GM18508 (cell line): Measurements from ENCODE around the gene TTC19.
A peak's percentile ranks its signal among the peaks of the same experiment; 100 is the strongest.

Experiments used
- ATAC-seq: cut with Tn5 transposase; IDR thresholded peaks from one replicate; pipeline ENCODE4 v1.9.1; 2021; ENCODE audit warnings: moderate number of reproducible peaks; ENCODE audit not compliant: insufficient read depth, unreplicated experiment

Gene TTC19, protein sequence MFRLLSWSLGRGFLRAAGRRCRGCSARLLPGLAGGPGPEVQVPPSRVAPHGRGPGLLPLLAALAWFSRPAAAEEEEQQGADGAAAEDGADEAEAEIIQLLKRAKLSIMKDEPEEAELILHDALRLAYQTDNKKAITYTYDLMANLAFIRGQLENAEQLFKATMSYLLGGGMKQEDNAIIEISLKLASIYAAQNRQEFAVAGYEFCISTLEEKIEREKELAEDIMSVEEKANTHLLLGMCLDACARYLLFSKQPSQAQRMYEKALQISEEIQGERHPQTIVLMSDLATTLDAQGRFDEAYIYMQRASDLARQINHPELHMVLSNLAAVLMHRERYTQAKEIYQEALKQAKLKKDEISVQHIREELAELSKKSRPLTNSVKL

DNA sequence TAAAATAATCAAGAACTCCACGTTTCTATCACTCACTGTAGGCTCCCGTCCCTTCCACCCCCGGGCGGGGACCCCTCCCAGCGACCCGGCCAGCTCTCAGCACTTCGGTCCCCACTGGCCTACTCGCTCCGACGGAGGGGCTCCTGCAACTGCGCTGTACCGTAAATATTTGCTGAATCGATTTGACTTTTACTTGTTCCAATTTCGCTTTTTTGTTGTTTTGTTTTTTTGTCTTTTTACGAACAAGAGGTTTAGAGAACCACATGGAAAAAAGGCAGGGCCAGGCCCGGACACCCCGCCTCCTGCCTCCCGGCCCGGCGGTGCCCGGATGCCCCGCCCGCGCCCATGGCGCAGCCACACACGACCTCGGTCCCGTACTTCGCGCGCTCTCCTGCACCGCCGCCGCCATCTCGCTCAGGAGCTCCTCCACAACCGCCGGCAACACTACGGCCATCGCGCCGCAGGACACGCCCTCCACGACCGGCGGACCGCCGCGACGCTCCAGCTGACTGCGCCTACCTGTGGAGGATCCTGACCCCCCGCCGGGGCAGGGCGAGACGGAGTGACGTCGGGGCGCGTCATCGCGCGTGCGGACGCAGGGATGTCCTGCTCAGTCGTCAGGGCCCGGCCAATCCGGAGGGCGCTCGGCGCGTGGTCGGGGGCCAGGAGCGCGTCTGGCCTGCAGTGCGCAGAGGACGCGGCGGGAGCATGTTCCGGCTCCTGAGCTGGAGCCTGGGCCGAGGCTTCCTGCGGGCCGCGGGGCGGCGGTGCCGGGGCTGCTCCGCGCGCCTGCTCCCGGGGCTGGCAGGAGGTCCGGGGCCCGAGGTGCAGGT is at the start of gene TTC19, which contains the start of gene ZSWIM7:
TTC19 (plus strand) TSS at position 684 of the 833 bp plus-strand sequence; CDS start at position 709, 25 bp downstream.
ZSWIM7 (minus strand) TSS at position 564 of the 833 bp plus-strand sequence; CDS start at position 454, 110 bp downstream.
- ATAC-seq, result peak; percentile 80

DNA sequence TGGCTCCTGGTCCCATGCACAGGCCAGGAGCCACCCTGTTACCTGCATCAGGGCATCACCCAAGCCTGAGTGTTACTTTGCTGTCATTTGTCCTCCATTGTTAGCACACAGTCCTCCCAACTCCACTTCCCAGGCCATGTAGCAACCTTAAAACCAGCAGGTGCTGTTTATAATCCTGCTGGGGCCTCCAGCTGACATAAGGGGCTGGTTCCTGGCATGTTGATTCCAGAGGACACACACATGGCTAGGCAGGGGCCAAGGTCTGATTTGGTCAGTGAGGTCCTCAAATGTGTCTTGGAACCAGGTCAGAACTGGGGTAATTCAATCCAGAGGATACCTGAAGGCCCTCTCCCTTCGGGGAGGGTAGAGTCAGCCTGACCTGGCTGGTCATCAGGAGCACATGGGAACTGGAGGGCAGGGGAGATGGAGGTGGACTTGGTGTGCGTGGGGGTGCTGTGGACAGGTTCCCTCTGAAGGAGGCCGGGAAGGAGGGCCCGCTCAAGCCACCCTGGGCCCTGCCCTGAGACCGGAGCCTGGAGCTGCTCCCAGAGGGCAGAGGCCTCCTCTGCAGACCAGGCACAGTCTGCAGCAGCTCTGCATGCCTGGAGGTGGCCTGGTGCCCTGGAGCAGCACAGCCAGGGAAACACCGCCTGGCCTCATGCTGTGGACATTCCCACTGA is 48.1 kb upstream of the TTC19 start:
- no peak for ATAC-seq

DNA sequence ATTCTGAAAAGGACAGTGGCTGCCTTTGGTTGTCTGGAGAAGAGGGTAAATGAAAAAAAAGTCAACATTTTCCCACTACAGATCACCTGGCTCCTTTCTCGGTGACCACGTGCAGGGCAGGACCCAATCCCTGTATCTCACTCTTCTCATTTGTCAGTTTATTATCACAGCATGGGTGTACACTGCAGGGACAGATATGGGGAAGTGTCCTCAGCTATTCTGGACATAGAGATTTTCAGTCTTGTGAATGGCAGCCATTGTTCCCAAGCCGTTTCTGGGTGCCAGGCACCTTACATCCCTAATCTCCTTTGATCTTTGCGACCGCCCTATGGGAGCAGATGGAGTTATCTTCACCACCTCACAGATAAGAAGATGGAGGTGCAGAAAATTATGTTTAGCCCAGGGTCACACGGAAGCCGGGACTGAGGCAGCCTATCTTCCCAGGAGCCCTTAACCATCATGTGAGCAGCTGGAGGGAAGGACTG is 47.5 kb upstream of the TTC19 start:
- no peak for ATAC-seq

DNA sequence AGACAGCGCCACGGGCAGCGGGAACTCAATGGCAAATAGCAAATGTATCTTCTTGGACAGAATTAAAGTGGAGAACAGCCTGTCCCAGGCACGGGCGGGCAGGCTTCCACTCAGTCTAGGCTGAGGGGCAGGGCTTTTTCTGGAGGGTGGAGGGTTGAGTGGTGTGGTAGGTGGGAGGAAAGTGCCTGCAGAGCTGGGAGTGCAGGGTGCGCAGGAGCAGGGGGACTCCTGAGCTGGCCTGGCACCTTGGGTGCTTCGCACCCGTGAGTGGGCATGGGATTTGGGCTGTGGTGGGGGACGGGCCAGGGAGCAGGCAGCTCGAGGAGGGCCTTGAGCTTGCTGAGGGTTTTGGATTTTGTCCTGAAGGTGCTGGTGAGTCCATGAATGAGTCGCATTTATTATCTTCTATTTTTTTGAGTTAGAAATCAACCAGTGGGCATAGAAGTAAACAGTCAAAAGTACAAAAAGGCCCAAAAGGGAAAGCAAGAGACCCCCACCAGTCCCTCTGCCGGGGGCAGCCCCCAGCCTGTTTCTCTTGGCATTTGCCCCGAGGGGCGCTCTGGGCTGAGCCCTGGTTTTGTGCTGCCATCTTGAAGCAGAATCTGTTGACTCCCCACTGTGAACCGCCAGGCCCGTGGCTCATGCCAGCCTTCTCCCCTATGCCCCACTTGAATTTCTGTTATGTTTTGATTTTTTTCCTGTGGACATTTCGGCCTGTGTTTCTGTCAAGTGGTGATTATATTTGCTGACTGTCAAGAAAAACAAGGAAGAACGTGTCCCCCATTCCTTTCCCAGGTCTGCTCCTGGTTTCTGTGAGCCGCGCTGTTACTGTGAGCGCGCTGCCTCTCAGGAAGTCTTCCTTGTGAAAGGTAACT is 46.5 kb upstream of the TTC19 start:
- ATAC-seq, result no peak

DNA sequence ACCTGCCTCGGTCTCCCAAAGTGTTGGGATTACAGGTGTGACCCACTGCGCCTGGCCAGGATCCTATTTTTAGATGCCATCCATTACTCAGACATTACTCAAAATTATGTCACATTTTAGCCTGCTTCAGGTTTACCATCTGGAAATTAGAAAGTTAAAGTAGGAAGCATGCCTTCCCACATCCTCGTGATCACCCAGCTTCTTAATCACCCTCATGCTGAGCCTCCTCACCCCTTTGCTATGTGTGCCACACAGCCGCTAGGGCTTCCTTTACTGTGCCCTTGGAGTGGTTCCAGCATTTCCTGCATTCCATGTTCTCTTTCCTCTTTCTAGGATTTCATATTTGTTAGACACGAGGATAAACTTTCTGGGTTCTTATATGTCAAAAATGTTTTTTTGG is 45.4 kb upstream of the TTC19 start:
- ATAC-seq, result no peak

DNA sequence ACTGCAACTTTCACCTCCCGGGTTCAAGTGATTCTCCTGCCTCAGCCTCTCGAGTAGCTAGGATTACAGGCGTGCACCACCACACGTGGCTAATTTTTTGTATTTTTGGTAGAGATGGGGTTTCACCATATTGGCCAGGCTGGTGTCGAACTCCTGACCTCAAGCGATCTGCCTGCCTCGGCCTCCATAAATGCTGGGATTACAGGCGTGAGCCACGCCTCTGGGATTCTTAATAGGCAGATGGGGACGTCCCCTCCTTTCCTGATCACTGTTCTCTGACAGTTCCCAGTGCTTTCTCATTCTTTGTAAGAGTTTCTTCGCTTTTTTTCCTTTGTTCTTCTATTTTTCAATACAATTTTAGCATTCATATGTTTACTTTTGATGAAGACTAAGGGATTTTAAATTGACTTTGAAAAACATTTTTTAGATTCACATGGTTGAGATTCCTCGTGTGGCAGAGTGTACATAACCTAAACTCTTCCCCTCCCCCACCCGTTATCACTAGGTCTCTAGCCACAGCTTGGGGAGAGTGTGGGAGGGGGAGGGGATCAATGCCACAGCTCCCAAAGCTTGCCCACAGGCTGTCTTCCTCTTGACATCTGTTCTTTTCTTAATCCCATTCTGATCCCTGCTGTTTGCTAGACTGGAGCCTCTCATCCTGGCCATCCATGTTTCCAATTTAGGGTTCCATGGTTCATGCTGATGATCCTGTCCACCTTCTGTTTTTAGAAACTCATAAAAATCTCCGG is 43.7 kb upstream of the TTC19 start:
- ATAC-seq, result no peak

DNA sequence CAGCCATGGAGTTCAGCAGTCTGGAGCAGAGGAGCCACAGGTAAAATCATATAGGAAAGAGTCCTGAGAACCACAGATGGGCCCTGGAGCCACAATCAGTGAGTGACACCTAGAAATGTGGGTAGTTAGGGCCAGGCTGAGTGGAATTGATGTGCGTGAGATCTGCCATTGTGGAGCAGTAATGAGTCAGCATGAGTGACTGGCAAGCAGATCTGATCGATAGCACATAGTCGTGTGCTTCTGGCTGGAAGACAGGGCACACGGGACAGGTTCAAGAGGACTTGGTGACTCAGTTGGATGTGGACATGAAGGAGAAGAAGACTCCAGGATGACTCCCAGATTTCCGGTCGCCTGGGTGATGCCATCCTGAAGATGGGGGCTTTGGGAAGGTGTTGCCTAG is 42.4 kb upstream of the TTC19 start:
- ATAC-seq, result no peak

DNA sequence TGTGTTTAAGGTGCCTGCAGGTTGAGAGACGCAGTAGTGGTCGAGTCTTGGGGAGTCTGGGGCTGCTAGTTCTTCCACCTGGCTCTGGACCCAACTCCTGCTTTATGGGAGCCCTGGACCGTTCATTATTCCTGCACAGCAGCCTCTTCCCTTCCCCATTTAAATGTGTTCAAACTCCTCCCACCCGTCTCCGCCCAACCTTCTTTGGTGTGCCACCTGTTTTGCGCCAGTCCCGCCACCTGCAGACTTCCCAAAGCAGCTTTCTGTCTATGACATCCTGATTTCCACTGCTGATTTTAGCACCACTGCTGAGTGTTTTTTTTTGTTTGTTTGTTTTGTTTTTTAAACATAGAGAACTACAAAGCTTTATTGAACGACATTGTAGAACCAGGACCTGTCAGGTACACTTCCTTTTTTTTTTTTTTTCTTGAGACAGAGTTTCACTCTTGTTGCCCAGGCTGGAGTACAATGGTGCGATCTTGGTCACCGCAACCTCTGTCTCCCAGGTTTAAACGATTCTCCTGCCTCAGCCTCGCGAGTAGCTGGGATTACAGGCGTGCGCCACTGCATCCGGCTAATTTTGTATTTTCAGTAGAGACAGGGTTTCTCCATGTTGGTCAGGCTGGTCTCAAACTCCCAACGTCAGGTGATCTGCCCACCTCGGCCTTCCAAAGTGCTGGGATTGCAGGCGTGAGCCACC is 41.9 kb upstream of the TTC19 start:
- ATAC-seq, result no peak

DNA sequence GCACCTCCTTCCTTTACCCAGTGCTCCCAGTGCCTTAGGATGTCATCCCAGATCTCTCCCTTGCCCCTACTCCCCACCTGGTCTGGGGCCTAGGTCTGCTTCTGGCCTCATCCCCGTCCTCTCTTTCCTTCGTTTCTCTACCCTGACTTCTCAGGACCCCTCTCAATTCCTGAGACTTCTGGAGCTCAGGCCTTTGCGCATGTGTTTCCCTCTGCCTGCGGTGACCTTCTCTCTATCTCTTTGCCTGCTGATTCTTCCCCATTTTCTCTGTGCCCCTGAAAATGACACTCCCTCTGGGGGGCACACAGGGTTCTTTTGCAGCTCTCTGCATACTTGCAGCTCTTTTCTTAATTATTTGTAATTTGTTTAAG is 41.2 kb upstream of the TTC19 start:
- no peak for ATAC-seq

DNA sequence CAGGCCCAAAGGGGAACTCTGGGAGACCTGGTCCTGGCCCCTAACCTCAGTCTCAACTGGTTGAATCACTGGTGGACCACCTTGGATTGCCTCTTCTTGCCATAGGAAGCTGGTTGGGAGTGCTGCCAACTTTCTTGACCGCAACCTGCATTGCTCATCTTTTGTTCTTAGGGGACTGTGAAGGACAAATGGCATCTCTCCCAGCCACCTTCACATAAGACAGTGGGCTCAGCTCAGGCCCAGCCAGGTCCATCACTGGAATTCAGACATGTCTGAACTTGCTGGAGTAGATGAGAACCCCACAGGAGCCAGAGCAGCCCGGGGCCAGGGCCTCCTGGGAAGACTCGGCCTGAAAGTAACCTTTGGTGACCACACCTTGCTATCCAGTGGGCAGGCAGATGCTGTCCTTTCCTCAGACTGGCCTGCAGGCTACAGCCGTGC is 35.9 kb upstream of the TTC19 start:
- no peak for ATAC-seq

DNA sequence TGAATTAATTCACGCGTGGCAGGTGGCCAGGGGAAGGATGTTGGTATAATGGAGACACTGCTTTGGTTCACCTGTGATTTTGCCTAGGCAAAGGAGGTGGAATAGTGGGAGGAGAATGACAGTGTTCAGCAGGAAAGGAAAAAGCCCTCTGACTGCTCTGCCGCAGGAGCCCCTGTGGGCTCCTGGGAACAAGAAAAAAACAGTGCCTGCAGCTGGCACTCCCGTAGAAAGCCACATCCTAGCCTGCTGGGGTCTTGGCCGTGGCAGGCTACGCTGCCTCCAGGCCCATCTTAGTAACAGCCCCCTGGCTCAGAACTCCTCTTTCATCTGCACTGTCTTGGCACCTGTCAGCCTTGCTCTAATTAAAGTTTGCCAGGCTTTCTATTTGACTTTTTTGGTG is 34.1 kb upstream of the TTC19 start:
- ATAC-seq, result no peak

DNA sequence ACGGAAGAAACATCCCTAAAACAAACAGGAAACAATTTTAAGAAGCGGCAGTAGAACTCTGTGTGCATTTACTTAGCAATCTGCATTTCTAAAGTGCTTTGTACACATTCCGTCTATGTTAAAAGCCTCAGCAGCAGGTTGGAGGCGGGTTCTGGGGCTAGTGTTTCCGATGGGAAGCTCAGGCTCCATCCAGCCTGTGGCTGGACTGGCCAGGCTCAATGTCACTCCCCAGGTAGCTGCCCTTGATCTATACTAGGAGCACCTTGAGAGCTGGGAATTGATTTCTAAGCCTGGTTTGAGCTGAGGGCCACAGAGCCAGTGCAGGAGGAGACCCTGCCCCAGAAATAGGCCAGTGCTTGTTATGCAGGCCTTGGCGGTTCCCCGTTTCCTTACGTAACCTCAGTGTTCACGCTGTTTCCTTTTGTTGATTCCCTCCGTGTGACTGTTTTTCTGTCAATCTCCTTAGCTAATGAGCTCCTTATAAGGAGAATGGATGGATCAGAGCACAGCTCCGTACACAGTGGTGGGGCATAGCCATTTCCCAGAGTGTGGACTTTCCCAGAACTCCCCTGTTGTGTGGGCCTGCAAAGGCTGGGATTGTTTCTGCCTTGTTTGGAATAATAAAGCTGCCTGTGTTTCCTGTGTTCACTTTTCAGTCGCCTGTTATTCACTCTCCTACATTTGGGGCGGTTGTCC is 33.3 kb upstream of the TTC19 start:
- no peak for ATAC-seq

DNA sequence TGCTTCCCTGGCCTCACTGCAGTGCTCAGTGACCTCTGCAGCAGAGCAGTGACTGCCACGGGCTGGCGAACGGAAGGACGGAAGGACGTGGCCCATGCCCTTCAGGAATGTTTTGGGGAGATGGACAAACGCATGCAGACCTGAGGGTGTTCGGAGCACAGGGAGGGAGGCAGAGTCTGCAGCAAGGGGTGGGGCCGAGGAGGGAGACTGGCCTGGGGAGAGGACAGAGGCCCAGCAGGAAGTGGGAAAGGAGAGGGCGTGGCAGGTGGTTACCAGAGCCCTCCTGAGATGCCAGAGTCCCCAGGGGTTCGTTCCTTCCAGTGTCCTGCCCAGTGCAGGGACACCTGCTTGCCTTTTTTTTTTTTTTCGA is 32.8 kb upstream of the TTC19 start:
- no peak for ATAC-seq

DNA sequence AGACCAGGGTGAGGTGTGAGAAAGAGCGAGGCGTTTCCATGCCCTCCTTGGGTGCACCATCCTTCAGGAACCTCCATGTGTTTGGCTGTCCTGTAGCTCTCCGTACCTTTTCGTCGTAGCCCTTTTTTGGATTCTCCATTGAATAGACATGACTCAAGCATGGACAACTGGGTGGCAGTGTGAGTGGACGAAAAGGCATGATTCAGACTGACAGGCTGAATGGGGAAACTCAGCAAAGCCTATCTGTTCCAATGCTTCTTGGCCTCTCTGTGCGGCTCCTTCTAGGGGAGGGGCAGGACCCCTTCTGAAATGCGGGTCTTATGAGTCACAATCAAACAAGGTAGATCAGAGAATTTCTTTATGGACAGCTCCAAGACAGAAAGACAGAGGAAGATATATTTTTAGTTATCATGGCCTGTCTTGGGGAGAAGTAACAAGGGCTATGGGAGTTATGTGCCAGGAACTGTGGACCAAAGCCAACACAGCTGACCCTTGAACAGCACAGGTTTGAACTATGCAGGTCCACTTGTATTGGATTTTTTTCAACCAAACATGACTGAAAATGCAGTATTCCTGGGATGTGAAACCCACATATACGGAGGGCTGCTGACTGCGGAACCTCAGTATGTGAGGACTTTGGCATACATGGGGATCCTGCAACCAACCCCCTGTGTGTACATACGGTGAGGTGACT is 31.8 kb upstream of the TTC19 start:
- no peak for ATAC-seq

DNA sequence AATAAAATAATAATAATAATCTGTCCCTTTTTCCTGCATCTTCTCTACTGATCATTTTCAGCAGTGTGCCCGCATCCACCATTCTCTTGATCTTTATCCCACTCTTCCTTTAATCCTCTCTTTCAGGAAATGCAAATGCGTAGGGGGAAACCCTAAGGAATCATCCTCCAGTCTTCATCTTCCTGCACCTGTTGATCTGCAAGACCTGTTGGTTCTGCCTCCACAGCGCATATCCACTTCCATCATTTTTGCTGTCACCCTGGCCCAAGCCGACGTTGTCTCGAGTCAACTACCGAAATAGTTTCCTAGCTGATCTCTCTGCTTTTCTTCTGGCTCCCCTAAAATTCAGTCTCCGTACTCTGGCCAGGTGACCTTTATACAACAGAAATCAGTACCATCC is 30.2 kb upstream of the TTC19 start:
- ATAC-seq, result no peak

DNA sequence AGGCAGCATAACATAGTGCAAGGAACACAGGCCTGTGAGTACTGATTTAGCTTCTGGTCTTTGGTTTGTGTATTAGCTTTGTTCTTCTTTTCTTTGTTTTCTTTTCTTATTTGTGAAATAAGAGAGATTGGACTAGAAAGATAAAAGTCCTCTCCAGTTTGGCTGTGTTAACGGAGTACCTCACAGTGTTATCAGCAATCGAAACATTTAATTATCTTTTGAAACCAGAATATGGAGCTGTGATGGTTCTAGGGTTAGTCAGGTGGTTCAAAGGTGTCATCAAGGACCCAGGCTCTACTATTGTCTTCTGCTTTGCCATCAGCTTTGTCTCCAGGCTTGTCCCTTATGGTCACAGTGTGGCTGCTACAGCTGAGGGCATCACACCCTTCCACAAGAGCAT is 29.1 kb upstream of the TTC19 start:
- ATAC-seq, result no peak

DNA sequence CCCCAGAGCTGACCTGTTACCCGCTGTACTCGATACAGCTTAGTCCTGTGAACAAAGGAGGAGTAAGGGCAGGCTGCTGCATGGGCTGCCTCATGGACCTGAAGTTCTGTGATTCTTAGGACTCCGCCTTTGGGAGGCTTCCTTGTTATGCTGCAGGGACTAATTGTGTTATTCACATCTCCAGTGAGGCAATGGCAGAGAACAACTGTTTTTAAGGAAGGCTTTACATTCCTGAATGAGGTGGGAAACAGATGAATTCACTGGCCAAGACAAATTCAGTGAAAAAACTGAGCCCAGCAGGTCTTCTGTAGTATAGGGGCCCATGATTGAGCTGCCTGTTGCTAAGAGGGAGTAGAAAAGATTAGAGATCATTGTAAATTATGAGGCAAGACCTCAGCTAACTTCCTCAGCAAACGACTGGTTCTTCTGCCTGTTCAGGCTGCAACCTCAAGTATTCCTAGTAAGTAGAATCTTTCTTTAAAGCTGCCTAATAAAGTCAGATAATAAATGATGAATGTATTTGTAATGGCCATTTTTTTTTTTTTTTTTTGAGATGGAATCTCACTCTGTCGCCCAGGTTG is 28.4 kb upstream of the TTC19 start:
- no peak for ATAC-seq
